HG02981 (cell line): ENCODE results near the gene NOX5.

ENCODE experiments used
- ATAC-seq: cut with Tn5 transposase; IDR thresholded peaks from one replicate; pipeline ENCODE4 v1.9.1; 2021; ENCODE audit warnings: mild to moderate bottlenecking, moderate library complexity; ENCODE audit not compliant: unreplicated experiment

Gene NOX5

GRCh38 chr15:69095274-69095673, 80.8 kb downstream of the NOX5 start:
- ATAC-seq = no peak

- ATAC-seq = no peak
Observed at GRCh38 chr15:69096196-69096595, 81.7 kb downstream of the NOX5 start.

- ATAC-seq = no peak
Observed at GRCh38 chr15:69096626-69097025, 82.1 kb downstream of the NOX5 start.

- no peak for ATAC-seq
Observed at GRCh38 chr15:69098771-69099170, 84.3 kb downstream of the NOX5 start.

- no peak for ATAC-seq
Observed at GRCh38 chr15:69099941-69100340, 85.4 kb downstream of the NOX5 start.

- no peak for ATAC-seq
Observed at GRCh38 chr15:69100821-69101220, 86.3 kb downstream of the NOX5 start.

GRCh38 chr15:69104050-69104750, 89.7 kb downstream of the NOX5 start:
- peak; percentile 78 for ATAC-seq

GRCh38 chr15:69105451-69105985, 91.0 kb downstream of the NOX5 start:
- ATAC-seq = no peak

DNA sequence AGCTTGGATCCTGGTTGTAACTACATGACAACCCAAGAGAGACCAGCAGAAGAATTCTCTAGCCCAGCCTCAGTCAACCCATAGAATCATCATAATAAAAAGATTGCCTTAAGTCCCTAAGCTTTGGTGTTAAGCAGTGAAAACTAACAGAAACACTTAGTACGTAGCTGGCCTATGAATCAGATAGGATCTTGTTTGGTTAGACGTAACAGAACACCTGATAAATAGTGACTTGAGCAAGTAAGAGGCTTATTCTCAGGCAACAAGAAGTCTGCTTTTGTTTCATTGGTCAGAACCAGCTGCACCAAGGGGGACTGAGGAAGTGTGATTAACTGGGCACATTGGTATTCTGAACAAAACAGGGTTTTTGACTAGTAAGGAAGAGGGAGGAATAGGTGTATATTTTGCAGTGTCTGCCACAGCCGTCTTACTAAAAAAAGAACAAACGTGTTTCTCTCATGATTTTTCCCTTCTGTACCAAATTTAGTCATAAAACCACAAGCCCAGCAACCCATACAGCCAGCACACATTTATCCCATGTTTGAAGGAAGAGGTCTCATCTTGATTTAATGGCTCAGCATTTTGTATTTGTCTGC, 92.6 kb downstream of the NOX5 start:
- ATAC-seq = no peak
